HG03108 (cell line): ENCODE results near the gene XYLT2.
"Not testable (repeated sequence)": the region's sequence is repeated elsewhere in the genome, so short reads cannot be mapped to it uniquely, and the experiment has no call there.

Experiments used
- ATAC-seq: cut with Tn5 transposase; IDR thresholded peaks from one replicate; pipeline ENCODE4 v1.9.1; 2021; ENCODE audit warnings: moderate library complexity; ENCODE audit not compliant: unreplicated experiment

Gene XYLT2

GRCh38 chr17:50319306-50320004, 26.5 kb upstream of the XYLT2 start:
- no peak for ATAC-seq

DNA sequence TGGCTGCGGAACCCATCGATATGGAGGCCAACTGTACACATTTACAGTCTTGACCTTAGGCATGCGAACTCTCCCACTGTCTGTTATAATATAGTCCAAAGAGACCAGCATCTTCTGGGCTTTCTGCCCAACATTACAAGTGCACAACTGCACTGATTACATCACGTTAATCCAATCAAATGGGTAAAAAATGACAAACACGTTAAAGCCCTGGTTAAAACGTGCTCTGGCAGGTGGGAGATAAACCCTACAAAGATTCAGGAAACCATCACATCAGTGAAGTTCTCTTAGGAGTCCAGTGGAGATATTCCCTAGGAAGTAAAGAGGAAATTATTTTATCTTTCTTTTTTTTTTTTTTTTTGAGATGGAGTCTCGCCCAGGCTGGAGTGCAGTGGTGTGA, 23.7 kb upstream of the XYLT2 start:
- ATAC-seq: no peak

- no peak for ATAC-seq
Observed at GRCh38 chr17:50323060-50323459, 22.9 kb upstream of the XYLT2 start.

GRCh38 chr17:50325906-50326305, 20.0 kb upstream of the XYLT2 start:
- no peak for ATAC-seq

- ATAC-seq: no peak
Observed at GRCh38 chr17:50326831-50327364, 19.0 kb upstream of the XYLT2 start.

DNA sequence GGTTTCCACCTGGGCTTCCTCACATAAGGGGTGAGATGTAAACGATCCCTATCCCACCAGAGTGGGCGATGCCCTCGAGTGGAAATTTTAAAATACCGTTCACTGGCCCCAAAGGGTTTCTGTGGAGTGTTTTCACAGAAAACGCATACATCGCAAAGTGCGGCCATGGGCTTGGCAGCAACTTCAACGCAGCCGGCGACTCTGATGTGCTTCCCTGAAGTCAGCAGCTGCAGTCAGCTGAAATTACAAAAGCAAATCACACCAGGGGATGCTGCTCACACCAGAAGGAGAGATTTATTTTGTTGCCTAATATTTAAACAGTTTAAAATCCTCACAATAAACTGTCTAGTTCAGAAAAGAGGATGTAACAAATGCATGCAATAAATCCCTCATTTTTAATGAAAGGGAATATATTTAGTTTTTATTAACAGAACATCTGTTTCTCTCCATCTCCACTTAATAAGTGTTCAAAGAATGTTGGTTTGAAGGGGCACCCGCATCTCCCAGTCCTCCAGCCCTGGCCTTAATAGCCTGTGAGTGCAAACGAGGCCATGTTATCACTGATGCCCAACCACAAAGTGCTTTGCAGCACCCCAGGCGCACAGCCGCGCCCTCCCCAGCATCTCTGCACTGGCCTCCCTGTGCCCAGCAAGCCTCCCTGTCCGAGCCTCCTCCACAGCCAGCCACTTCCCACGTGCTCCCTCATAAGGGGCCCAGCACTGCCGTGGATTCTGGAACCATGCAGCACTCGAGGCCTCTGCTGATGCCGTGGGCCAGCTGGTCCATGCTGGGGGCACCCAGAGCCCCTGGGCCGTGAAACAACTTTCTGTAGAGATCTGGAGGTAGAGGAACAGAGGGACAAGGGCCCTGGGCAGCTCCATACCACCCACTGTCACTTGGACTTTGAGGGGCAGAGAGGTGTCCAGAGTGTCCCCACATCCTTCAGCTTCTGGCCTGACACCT, 17.3 kb upstream of the XYLT2 start:
- no peak for ATAC-seq

DNA sequence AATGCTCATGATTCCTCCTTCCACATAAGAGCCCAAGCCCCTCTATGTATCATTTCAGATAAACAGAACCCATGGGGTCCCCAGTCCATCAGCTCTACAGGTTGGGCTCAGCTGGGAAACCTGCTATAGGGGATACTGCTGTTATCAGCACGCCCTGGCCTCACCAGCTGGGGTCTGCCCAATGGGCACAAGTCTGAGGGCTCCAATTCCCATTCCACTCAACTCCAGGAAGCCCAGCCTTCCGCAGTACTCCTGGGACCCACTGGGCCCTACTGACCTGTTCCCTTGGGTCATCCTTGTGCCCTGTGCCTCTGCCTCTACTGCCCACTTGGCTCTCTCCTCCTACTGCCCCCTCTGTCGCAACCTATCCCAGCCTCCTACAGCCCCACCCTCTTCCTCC, 16.2 kb upstream of the XYLT2 start:
- no peak for ATAC-seq

GRCh38 chr17:50330151-50330775, 15.7 kb upstream of the XYLT2 start:
- no peak for ATAC-seq

- ATAC-seq: no peak
Observed at GRCh38 chr17:50331085-50331791, 14.7 kb upstream of the XYLT2 start.

- no peak for ATAC-seq
Observed at GRCh38 chr17:50332196-50332595, 13.7 kb upstream of the XYLT2 start.

DNA sequence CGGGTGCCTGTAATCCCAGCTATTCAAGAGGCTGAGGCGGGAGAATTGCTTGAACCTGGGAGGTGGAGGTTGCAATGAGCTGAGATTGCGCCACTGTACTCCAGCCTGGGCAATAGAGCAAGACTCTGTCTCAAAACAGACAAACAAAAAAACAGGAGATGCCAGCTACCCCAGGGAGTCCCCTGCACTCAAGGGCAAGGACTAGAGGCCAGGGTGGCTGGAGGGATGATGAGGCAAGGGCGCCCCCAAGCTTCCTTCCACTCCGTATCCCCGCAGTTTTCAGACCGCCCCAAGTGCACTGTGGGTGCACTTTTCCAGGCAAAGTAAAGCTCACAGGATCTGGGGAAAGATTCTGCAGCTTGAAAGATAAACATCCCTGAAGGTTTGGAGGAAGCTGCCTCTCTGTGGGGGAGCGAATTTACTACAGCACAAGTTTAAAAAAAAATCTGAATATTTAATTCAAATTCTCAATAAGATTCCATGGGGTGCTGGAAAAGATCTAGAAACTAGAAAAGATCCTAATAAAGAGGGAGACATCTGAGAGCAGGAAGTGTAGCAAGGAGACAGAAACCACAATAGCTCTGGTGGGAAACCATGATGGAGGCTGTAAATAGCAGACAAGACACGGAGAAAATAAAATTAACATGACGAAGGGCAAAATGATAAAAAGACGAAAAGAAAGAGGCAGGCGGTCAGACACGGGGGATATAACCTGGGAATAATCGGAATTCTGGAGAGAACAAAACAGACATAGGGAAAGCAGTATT, 12.5 kb upstream of the XYLT2 start:
- not testable (repeated sequence) for ATAC-seq

DNA sequence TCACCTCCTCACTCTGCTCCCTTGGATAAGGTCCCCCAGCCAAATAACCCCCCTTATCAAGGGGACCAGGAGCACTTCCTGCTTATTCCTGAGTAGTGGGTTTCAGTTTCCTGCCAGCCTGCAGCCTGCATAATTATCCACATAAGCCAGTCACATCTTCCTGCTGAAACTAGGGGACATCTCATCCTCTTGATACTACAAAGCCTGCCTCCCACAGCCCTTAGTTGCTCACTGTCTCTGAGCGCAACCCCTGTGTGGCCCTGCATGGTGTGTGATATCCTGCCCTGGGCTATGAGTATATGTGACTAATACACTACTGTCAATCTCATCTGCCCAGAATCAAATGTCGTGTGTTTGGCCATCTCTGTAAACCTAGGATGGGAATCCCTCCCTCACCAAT, 8.0 kb upstream of the XYLT2 start:
- ATAC-seq: no peak

GRCh38 chr17:50338645-50339044, 7.3 kb upstream of the XYLT2 start:
- no peak for ATAC-seq

GRCh38 chr17:50339381-50339780, 6.5 kb upstream of the XYLT2 start:
- ATAC-seq: no peak

DNA sequence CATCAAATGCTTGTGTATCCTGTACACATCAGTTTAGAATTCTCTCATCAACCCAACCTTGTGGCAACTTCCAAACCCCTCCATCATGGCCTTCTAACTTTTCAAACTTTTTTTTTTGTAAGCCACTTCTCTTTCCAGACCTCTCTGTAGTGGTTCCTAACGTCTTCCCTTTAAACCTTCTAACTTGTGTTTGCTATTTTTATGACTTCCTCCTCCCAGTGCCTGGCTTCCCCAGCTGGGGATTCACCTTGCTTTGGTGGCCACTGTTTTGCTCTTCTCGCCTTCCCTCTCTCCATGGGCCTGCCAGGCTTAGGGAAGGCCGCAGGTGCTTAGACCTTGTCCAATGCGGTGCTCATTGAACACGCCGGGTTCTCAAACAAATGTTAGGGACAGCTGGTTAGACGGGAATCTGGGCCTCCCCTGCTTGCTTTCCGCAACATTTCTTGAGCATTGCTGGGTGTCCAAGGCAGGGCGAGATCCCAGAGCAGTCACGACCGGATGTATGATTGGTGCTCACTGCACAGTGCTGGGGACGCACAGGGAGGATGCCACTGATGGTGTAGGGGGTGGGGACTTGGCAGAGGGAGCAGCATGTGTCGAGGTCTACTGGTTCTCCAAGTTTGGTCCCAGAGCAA, 1.1 kb upstream of the XYLT2 start:
- no peak for ATAC-seq

DNA sequence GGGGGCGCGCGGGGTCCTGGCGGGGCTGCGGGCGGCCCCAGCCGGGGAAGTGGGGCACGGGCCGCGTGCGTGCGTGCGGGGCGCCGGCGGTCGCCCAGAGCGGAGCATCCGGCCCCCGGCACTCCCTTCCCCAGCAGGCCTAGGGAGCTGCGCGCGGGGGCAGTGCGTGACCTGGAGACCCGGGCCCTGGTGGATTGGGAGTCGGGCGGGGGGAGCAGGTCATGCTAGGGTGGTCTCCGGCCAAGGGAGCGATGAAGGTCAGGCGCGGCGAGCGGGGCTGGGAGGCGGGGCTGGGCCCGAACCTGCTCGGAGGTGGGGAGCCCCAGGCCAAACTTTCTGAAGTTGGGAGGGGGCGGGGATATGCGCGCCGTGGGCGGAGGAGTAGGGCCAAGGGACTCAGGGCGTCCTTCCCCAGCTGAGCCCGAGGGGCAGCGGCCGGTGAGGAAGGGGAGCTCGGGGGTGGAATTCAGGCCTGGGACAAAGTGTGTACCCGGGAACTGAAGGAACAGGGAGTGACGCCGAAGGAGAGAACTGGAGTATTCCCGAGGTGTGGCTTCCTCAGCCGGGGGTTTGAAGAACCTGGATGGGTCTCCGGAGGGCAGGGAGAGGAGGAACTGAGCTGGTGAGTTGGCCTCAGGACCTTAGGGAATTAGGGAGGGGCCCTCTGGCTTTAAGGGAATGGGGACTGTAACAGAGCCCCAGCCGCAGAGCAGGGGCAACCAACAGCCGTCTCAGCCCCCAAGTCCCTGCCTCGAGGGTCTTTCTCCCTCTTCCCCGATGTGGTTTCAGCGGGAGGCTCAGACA, 589 bp downstream of the XYLT2 start:
- ATAC-seq: peak; percentile 36

DNA sequence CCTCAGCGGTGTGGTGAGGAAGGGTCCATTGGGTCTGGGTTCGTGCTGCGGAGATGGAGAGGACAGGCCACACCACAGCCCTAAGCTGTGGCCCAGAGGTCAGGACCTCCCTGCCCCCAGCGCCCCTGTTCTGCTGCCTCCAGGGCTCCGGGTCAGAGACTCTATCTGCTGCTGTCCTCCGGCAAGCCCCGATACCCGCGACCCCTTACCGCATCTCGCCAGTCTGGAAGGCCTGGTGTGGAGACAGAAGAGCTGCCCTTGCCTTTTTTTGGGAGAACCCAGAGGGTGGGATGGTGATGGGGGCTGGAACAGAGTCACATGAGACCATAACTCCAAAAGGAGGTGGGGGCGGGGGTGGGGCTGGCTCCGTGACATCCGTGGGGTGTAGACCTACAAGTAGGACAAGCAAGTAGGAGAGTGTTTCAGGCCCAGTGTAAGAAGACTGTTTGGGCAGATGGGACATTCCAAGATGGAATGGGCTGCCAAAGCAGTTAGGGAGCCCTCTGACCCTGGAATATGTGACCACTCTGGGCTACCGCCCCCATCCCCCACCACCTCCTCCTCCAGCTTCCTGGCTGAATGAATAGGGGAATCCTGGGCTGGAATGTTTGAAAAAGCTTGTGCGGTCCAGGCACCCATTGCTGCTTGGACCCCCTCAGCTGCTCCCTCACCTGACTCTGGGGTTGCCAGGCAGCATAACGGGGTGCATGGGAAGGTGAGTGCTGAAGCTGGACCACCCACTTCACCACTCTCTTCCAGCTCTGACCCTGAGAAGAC, 1.4 kb downstream of the XYLT2 start:
- ATAC-seq: no peak

- no peak for ATAC-seq
Observed at GRCh38 chr17:50347894-50348291, 2.0 kb downstream of the XYLT2 start.
